Ishikawa (cell line): ENCODE data around the gene SPIRE2.

ENCODE experiments used
- CEBPB ChIP-seq: IDR thresholded peaks from 2 replicates; pipeline ENCODE4 v1.6.1; 2012
- CREB1 ChIP-seq: IDR thresholded peaks from 2 replicates; pipeline ENCODE4 v1.6.1; 2012; ENCODE audit warnings: low read depth
- EGR1 ChIP-seq: IDR thresholded peaks from 2 replicates; pipeline ENCODE4 v1.6.1; 2012
- EP300 ChIP-seq: IDR thresholded peaks from 2 replicates; pipeline ENCODE4 v1.6.1; 2012; ENCODE audit warnings: borderline replicate concordance
- FOXM1 ChIP-seq: IDR thresholded peaks from 2 replicates; pipeline ENCODE4 v1.6.1; 2012; ENCODE audit warnings: low read depth, borderline replicate concordance
- NFIC ChIP-seq: IDR thresholded peaks from 2 replicates; pipeline ENCODE4 v1.6.1; 2012
- RAD21 ChIP-seq: IDR thresholded peaks from 2 replicates; pipeline ENCODE4 v1.6.1; 2012; ENCODE audit warnings: low read depth
- TAF1 ChIP-seq: IDR thresholded peaks from 2 replicates; pipeline ENCODE4 v1.6.1; 2012; ENCODE audit warnings: low read depth, mild to moderate bottlenecking
- TCF12 ChIP-seq: IDR thresholded peaks from 2 replicates; pipeline ENCODE4 v1.6.1; 2012; ENCODE audit warnings: low read depth
- TEAD4 ChIP-seq: IDR thresholded peaks from 2 replicates; pipeline ENCODE4 v1.6.1; 2012
- YY1 ChIP-seq: IDR thresholded peaks from 2 replicates; pipeline ENCODE4 v1.6.1; 2012; ENCODE audit warnings: low read depth
- ZBTB7A ChIP-seq: IDR thresholded peaks from 2 replicates; pipeline ENCODE4 v1.6.1; 2012; ENCODE audit warnings: low read depth
- TF ChIP-seq, protein P1 (sequence below): IDR thresholded peaks from 2 replicates; pipeline ENCODE4 v1.6.1; 2012; ENCODE audit warnings: low read depth, mild to moderate bottlenecking
- TF ChIP-seq, protein P2 (sequence below): IDR thresholded peaks from 2 replicates; pipeline ENCODE4 v1.6.1; 2012

The SPIRE2 gene

GRCh38 chr16:89823087-89823823 lies 5.0 kb upstream of the SPIRE2 start:
- TF ChIP-seq EP300 = no peak
- no peak for TF ChIP-seq ZBTB7A
- TF ChIP-seq CEBPB = no peak
- no peak for TF ChIP-seq TCF12
- no peak for TF ChIP-seq YY1
- no peak for TF ChIP-seq CREB1
- no peak for TF ChIP-seq EGR1
- no peak for TF ChIP-seq TEAD4
- TF ChIP-seq, protein P1, sequence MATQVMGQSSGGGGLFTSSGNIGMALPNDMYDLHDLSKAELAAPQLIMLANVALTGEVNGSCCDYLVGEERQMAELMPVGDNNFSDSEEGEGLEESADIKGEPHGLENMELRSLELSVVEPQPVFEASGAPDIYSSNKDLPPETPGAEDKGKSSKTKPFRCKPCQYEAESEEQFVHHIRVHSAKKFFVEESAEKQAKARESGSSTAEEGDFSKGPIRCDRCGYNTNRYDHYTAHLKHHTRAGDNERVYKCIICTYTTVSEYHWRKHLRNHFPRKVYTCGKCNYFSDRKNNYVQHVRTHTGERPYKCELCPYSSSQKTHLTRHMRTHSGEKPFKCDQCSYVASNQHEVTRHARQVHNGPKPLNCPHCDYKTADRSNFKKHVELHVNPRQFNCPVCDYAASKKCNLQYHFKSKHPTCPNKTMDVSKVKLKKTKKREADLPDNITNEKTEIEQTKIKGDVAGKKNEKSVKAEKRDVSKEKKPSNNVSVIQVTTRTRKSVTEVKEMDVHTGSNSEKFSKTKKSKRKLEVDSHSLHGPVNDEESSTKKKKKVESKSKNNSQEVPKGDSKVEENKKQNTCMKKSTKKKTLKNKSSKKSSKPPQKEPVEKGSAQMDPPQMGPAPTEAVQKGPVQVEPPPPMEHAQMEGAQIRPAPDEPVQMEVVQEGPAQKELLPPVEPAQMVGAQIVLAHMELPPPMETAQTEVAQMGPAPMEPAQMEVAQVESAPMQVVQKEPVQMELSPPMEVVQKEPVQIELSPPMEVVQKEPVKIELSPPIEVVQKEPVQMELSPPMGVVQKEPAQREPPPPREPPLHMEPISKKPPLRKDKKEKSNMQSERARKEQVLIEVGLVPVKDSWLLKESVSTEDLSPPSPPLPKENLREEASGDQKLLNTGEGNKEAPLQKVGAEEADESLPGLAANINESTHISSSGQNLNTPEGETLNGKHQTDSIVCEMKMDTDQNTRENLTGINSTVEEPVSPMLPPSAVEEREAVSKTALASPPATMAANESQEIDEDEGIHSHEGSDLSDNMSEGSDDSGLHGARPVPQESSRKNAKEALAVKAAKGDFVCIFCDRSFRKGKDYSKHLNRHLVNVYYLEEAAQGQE = no peak
- TF ChIP-seq NFIC = no peak
- TF ChIP-seq, protein P2, sequence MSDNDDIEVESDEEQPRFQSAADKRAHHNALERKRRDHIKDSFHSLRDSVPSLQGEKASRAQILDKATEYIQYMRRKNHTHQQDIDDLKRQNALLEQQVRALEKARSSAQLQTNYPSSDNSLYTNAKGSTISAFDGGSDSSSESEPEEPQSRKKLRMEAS = no peak
- TF ChIP-seq RAD21 = no peak

DNA sequence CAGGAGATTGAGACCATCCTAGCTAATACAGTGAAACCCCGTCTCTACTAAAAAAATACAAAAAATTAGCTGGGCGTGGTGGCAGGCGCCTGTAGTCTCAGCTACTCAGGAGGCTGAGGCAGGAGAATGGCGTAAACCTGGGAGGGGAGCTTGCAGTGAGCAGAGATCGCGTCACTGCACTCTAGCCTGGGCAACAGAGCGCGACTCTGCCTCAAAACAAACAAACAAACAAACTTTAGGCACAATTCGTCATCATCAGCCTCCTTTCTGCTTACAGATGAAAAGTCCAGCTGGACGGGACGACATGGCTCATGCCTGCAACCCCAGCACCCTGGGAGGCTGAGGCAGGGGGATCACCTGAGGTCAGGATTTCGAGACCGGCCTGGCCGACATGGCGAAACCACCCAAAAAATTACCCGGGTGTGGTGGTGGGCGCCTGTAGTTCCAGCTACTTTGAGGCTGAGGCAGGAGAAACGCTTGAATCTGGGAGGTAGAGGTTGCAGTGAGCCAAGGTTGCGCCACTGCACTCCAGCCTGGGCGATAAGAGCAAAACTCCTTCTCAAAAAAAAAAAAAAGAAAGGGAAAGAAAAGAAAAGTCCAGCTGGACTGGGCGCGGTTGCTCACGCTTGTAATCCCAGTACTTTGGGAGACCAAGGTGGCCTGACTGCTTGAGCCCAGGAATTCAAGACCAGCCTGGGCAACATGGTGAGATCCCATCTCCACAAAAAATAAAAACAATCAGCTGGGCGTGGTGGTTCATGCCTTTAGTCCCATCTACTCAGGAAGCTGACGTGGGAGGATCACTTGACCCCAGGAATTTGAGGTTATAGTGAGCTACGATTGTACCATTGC lies 1.5 kb upstream of the SPIRE2 start:
- TF ChIP-seq CEBPB (no peak), YY1 (no peak), EP300 (no peak), FOXM1 (no peak), RAD21 (no peak), TCF12 (no peak), NFIC (no peak)
- TF ChIP-seq, protein P1 = no peak

DNA sequence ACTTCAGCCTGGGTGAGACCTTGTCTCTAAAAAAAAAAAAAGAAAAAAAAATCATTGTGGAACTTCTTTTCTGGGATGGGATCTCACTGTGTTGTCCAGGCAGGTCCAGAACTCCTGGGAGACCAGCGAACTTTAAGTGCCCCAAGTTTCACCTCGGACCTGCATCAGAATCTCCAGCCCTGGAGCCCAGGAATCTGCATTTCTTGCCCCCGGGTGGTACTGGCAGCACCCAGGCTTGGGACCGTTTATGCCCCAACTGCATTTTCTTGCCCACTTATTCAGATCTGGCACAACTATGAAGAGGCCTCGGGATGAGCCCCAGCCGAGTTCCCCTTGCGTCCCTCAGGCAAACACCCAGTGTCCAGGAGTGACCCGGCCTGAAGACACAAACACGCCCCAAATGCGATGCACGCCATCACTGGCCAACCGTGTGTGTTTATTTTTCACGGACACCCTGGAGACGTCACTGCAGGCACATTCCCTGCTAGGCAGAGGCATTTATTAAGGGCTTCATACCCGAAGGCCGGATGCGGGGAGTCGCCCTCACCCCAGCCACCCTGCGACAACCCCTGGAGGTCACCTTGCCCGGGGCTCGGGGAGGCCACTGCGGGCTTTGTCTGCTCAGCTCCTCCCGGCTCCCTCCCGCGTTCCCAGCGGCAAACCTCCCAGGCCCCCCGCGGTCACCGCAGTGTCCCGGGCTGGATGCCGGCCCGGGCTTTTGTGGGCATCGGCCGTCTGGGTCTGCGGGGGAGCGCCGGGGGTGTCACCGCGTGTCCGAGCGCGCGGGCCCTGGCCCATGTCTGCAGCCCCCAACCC lies 684 bp upstream of the SPIRE2 start:
- 0 out of 2 replicates have a peak, but pooled peaks have one; percentile 9 for TF ChIP-seq ZBTB7A
- TF ChIP-seq, protein P2 = no peak

GRCh38 chr16:89828870-89829629 lies 775 bp downstream of the SPIRE2 start:
- peak; percentile 54; the same call in 1 of the 2 replicates for TF ChIP-seq ZBTB7A
- TF ChIP-seq TAF1 = peak; percentile 31; the same call in 1 of the 2 replicates
- TF ChIP-seq TCF12 = no peak

- no peak for TF ChIP-seq EP300
- TF ChIP-seq, protein P1 = no peak
Measured at GRCh38 chr16:89829630-89830437, 1.6 kb downstream of the SPIRE2 start.
